GM13976 (cell line): Measurements from ENCODE around the gene ABLIM1.

ENCODE experiments used
- DNase-seq: peaks from one replicate; pipeline ENCODE4 v3.0.0; 2012; ENCODE audit warnings: low spot score
- in situ Hi-C: fragments of 300-500 bp; cut with MboI; formaldehyde crosslinking; loops from one replicate; pipeline ENCODE4 v1.12.0; 2022; ENCODE audit warnings: low sequenced_read_pairs, mixed read lengths, inconsistent platforms; ENCODE audit not compliant: unreplicated experiment
- TF ChIP-seq, protein P1 (sequence below): IDR thresholded peaks from 2 replicates; pipeline ENCODE4 v1.5.1; 2012; ENCODE audit warnings: borderline replicate concordance, mild to moderate bottlenecking; ENCODE audit not compliant: insufficient read depth; ENCODE audit errors: extremely low read depth, missing control alignments, control extremely low read depth

Gene ABLIM1

GRCh38 chr10:114402871-114403540 lies 255.1 kb downstream of the ABLIM1 start:
- TF ChIP-seq, protein P1, sequence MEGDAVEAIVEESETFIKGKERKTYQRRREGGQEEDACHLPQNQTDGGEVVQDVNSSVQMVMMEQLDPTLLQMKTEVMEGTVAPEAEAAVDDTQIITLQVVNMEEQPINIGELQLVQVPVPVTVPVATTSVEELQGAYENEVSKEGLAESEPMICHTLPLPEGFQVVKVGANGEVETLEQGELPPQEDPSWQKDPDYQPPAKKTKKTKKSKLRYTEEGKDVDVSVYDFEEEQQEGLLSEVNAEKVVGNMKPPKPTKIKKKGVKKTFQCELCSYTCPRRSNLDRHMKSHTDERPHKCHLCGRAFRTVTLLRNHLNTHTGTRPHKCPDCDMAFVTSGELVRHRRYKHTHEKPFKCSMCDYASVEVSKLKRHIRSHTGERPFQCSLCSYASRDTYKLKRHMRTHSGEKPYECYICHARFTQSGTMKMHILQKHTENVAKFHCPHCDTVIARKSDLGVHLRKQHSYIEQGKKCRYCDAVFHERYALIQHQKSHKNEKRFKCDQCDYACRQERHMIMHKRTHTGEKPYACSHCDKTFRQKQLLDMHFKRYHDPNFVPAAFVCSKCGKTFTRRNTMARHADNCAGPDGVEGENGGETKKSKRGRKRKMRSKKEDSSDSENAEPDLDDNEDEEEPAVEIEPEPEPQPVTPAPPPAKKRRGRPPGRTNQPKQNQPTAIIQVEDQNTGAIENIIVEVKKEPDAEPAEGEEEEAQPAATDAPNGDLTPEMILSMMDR: no peak
- in situ Hi-C loops: no loop called here
- no peak for DNase-seq

GRCh38 chr10:114402233-114402632 lies 255.8 kb downstream of the ABLIM1 start:
- TF ChIP-seq, protein P1: no peak
- DNase-seq: no peak
- in situ Hi-C loops: no loop called here

- in situ Hi-C loops: no loop called here
- TF ChIP-seq, protein P1: no peak
- DNase-seq: no peak
Measured at GRCh38 chr10:114401195-114401791, 256.8 kb downstream of the ABLIM1 start.

GRCh38 chr10:114400091-114400490 lies 258.0 kb downstream of the ABLIM1 start:
- in situ Hi-C loops: no loop called here
- TF ChIP-seq, protein P1: no peak
- DNase-seq: no peak

GRCh38 chr10:114399576-114399975 lies 258.5 kb downstream of the ABLIM1 start:
- DNase-seq: no peak
- TF ChIP-seq, protein P1: no peak
- in situ Hi-C loops: no loop called here

- TF ChIP-seq, protein P1: no peak
- DNase-seq: no peak
- in situ Hi-C loops: no loop called here
Measured at GRCh38 chr10:114398587-114399331, 259.3 kb downstream of the ABLIM1 start.
